Suppressor macrophage treated with lipopolysaccharide for 4 hours (primary cell): ENCODE data around the gene TNFRSF17.

Experiments
- DNase-seq: peaks from one replicate; pipeline ENCODE4 v3.0.0-alpha.2; 2020

The TNFRSF17 gene

GRCh38 chr16:12009462-12009861, 44.5 kb downstream of the TNFRSF17 start:
- no peak for DNase-seq

GRCh38 chr16:12009922-12010321, 44.9 kb downstream of the TNFRSF17 start:
- DNase-seq = no peak

- peak; percentile 78 for DNase-seq
Measured at GRCh38 chr16:12010388-12011251, 45.6 kb downstream of the TNFRSF17 start.

- no peak for DNase-seq
Measured at GRCh38 chr16:12011565-12011964, 46.6 kb downstream of the TNFRSF17 start.

GRCh38 chr16:12016291-12016947, 51.4 kb downstream of the TNFRSF17 start:
- no peak for DNase-seq

- DNase-seq = no peak
Measured at GRCh38 chr16:12017558-12017957, 52.5 kb downstream of the TNFRSF17 start.
